ENCODE data around the gene MORN1.

MORN1 gene

GRCh38 chr1:2407166-2407990, 16.0 kb upstream of the MORN1 start:
- in situ Hi-C loops (cut with MboI; ENCODE audit: low pct_unique_long_range_greater_than_20kb, low sequenced_read_pairs) = no loop called here
- DNase-seq = no peak

GRCh38 chr1:2406451-2407041, 15.2 kb upstream of the MORN1 start:
- no peak for DNase-seq
- in situ Hi-C loops (cut with MboI; ENCODE audit: low pct_unique_long_range_greater_than_20kb, low sequenced_read_pairs) = no loop called here

- in situ Hi-C loops (cut with MboI; ENCODE audit: low pct_unique_long_range_greater_than_20kb, low sequenced_read_pairs) = no loop called here
- DNase-seq = no peak
Observed at GRCh38 chr1:2405588-2406295, 14.4 kb upstream of the MORN1 start.

- in situ Hi-C loops (cut with MboI; ENCODE audit: low pct_unique_long_range_greater_than_20kb, low sequenced_read_pairs) = no loop called here
Observed at GRCh38 chr1:2404890-2405511, 13.6 kb upstream of the MORN1 start.

GRCh38 chr1:2404142-2404889, 13.0 kb upstream of the MORN1 start:
- no peak for DNase-seq
- in situ Hi-C loops (cut with MboI; ENCODE audit: low pct_unique_long_range_greater_than_20kb, low sequenced_read_pairs) = no loop called here

More at GRCh38 chr1:2404890-2405511, 13.6 kb upstream of the MORN1 start:
- DNase-seq = no peak

- in situ Hi-C loops (cut with MboI; ENCODE audit: low pct_unique_long_range_greater_than_20kb, low sequenced_read_pairs) = no loop called here
- no peak for DNase-seq
Observed at GRCh38 chr1:2403273-2403672, 11.9 kb upstream of the MORN1 start.

- no peak for DNase-seq
- in situ Hi-C loops (cut with MboI; ENCODE audit: low pct_unique_long_range_greater_than_20kb, low sequenced_read_pairs) = no loop called here
Observed at GRCh38 chr1:2402420-2402819, 11.1 kb upstream of the MORN1 start.

- in situ Hi-C loops (cut with MboI; ENCODE audit: low pct_unique_long_range_greater_than_20kb, low sequenced_read_pairs) = no loop called here
- DNase-seq = no peak
Observed at GRCh38 chr1:2400950-2401649, 9.7 kb upstream of the MORN1 start.

GRCh38 chr1:2400576-2400909, 9.2 kb upstream of the MORN1 start:
- in situ Hi-C loops (cut with MboI; ENCODE audit: low pct_unique_long_range_greater_than_20kb, low sequenced_read_pairs) = no loop called here
- no peak for DNase-seq

- DNase-seq = no peak
- in situ Hi-C loops (cut with MboI; ENCODE audit: low pct_unique_long_range_greater_than_20kb, low sequenced_read_pairs) = no loop called here
Observed at GRCh38 chr1:2399890-2400575, 8.7 kb upstream of the MORN1 start.

- DNase-seq = no peak
- in situ Hi-C loops (cut with MboI; ENCODE audit: low pct_unique_long_range_greater_than_20kb, low sequenced_read_pairs) = no loop called here
Observed at GRCh38 chr1:2398871-2399270, 7.5 kb upstream of the MORN1 start.

- in situ Hi-C loops (cut with MboI; ENCODE audit: low pct_unique_long_range_greater_than_20kb, low sequenced_read_pairs) = no loop called here
Observed at GRCh38 chr1:2397007-2397679, 5.8 kb upstream of the MORN1 start.

GRCh38 chr1:2396476-2396875, 5.1 kb upstream of the MORN1 start:
- no peak for DNase-seq
- in situ Hi-C loops (cut with MboI; ENCODE audit: low pct_unique_long_range_greater_than_20kb, low sequenced_read_pairs) = no loop called here

More at GRCh38 chr1:2397007-2397679, 5.8 kb upstream of the MORN1 start:
- DNase-seq = no peak

- in situ Hi-C loops (cut with MboI; ENCODE audit: low pct_unique_long_range_greater_than_20kb, low sequenced_read_pairs) = no loop called here
- no peak for DNase-seq
Observed at GRCh38 chr1:2396059-2396458, 4.7 kb upstream of the MORN1 start.

- DNase-seq = no peak
- in situ Hi-C loops (cut with MboI; ENCODE audit: low pct_unique_long_range_greater_than_20kb, low sequenced_read_pairs) = no loop called here
Observed at GRCh38 chr1:2395245-2395644, 3.9 kb upstream of the MORN1 start.

- DNase-seq = no peak
- in situ Hi-C loops (cut with MboI; ENCODE audit: low pct_unique_long_range_greater_than_20kb, low sequenced_read_pairs) = no loop called here
Observed at GRCh38 chr1:2394761-2395160, 3.4 kb upstream of the MORN1 start.

GRCh38 chr1:2394220-2394619, 2.9 kb upstream of the MORN1 start:
- no peak for DNase-seq
- in situ Hi-C loops (cut with MboI; ENCODE audit: low pct_unique_long_range_greater_than_20kb, low sequenced_read_pairs) = no loop called here

- DNase-seq = no peak
- in situ Hi-C loops (cut with MboI; ENCODE audit: low pct_unique_long_range_greater_than_20kb, low sequenced_read_pairs) = no loop called here
Observed at GRCh38 chr1:2393471-2393877, 2.1 kb upstream of the MORN1 start.
